ENCODE data around the gene MTAP. TPM values are rescaled to one million over a fixed set of nuclear protein-coding genes. Genes with fewer than 3 reads are reported as not detected.

Gene MTAP
- total RNA-seq, 2 experiments from 2014 or later = 70.2 to 73.9 TPM

- ATAC-seq (no peak), DNase-seq (no peak)
- Mint-ChIP-seq H3K27me3 (peaks cover 88% of the 10 kb centered on the region), H3K9me3 (peaks cover 13% of the 10 kb centered on the region), H3K4me1 (ENCODE audit: low read depth) (peaks cover 17% of the 10 kb centered on the region), H3K36me3 (ENCODE audit: low read depth) (peaks cover 15% of the 10 kb centered on the region), H3K4me3 (no peak overlapping the region), H3K27ac (no peak overlapping the region)
- ChIA-PET CTCF (interaction anchor here (0.8 to 4.4 kb wide), 4 partner anchors 38 to 149 kb away, joined by 3 to 37 read pairs (median 14); partner anchors contain the start of gene CDKN2B), POLR2A (interaction anchor here (0.6 to 1.0 kb wide), 2 partner anchors 41 to 72 kb away, joined by 3 read pairs; no protein-coding TSS in a partner anchor)
- intact Hi-C loops (cut with micrococcal nuclease) = loop anchor here (5.0 kb wide), 1 partner anchor 37 kb away; the partner anchor contains the start of gene CDKN2B
- no peak for TF ChIP-seq CTCF (IDR thresholded peaks at IDR 0.05)
Measured at GRCh38 chr9:21969951-21970799, 167.7 kb downstream of the MTAP start.

GRCh38 chr9:21970800-21971640, 168.6 kb downstream of the MTAP start:
- Mint-ChIP-seq H3K9me3 (peaks cover 13% of the 10 kb centered on the region), H3K4me1 (ENCODE audit: low read depth) (peaks cover 19% of the 10 kb centered on the region), H3K27ac (no peak overlapping the region), H3K36me3 (ENCODE audit: low read depth) (peaks cover 15% of the 10 kb centered on the region), H3K27me3 (peaks cover 87% of the 10 kb centered on the region), H3K4me3 (no peak overlapping the region)
- no peak for DNase-seq
- TF ChIP-seq CTCF (IDR thresholded peaks at IDR 0.05) = no peak
- POLR2A ChIA-PET = interaction anchor here (0.6 to 1.0 kb wide), 2 partner anchors 28 to 40 kb away, joined by 3 read pairs; no protein-coding TSS in a partner anchor
- no peak for ATAC-seq
- intact Hi-C loops (cut with micrococcal nuclease) = no loop called here
- CTCF ChIA-PET = interaction anchor here (0.8 to 4.4 kb wide), 4 partner anchors 23 to 149 kb away, joined by 3 to 37 read pairs (median 5); partner anchors contain the start of genes CDKN2A, CDKN2B and CDKN2B-AS1

DNA sequence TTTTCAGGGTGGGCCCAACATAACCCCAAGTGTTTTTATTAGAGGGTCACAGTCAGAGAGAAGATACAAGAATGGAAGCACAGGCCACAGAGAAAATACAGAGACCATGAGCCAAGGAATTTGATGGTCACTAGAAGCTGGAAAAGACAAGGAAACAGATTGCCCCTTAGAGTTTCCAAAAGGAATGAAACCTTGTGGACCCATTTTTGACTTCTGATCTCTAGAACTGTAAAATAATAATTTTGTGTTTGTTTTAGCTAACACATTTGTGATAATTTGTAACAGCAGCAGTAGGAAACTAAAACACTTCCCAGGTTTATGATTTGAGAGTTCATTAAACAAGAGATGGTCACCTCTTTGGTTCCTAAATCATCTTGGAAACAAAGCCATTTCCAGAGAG, 169.9 kb downstream of the MTAP start:
- no peak for ATAC-seq
- Mint-ChIP-seq H3K27me3 (peaks cover 83% of the 10 kb centered on the region), H3K27ac (no peak overlapping the region), H3K9me3 (peaks cover 13% of the 10 kb centered on the region), H3K36me3 (ENCODE audit: low read depth) (peaks cover 13% of the 10 kb centered on the region), H3K4me1 (ENCODE audit: low read depth) (peaks cover 17% of the 10 kb centered on the region), H3K4me3 (no peak overlapping the region)
- intact Hi-C loops (cut with micrococcal nuclease) = no loop called here
- no peak for DNase-seq
- TF ChIP-seq CTCF (IDR thresholded peaks at IDR 0.05) = no peak
- CTCF ChIA-PET = interaction anchor here (1.0 to 4.4 kb wide), 3 partner anchors 22 to 159 kb away, joined by 3 to 37 read pairs (median 6); partner anchors contain the start of genes CDKN2A, CDKN2B and CDKN2B-AS1
- POLR2A ChIA-PET = no interaction called here

DNA sequence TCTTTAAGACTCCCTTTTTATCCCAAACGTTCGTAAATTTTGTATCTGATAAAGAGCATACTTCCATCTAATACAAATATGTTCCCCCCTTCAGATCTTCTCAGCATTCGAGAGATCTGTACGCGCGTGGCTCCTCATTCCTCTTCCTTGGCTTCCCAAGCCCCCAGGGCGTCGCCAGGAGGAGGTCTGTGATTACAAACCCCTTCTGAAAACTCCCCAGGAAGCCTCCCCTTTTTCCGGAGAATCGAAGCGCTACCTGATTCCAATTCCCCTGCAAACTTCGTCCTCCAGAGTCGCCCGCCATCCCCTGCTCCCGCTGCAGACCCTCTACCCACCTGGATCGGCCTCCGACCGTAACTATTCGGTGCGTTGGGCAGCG, 171.9 kb downstream of the MTAP start:
- ATAC-seq = no peak
- intact Hi-C loops (cut with micrococcal nuclease) = no loop called here
- POLR2A ChIA-PET = no interaction called here
- TF ChIP-seq CTCF (IDR thresholded peaks at IDR 0.05) = no peak
- H3K9me3 Mint-ChIP-seq = peaks cover 8% of the 10 kb centered on the region
- CTCF ChIA-PET = interaction anchor here (1.2 to 4.4 kb wide), 2 partner anchors 34 to 63 kb away, joined by 3 to 37 read pairs; partner anchors contain the start of gene CDKN2B
- H3K27ac Mint-ChIP-seq = no peak overlapping the region
- no peak for DNase-seq
- peak overlapping the region; percentile 78 for H3K4me3 Mint-ChIP-seq
- peaks cover 78% of the 10 kb centered on the region for H3K27me3 Mint-ChIP-seq
- peaks cover 15% of the 10 kb centered on the region for H3K4me1 Mint-ChIP-seq (ENCODE audit: low read depth)
- H3K36me3 Mint-ChIP-seq (ENCODE audit: low read depth) = peaks cover 3% of the 10 kb centered on the region

Measured in activated CD8-positive, alpha-beta T cell treated with anti-CD3 and anti-CD28 coated beads for 36 hours (primary cell).